ENCODE measurements around the gene ENOX2. TPM values are rescaled to one million over a fixed set of nuclear protein-coding genes. Genes with fewer than 3 reads are reported as not detected.
A peak's percentile ranks its signal among the peaks of the same experiment; 100 is the strongest.

The ENOX2 gene
- total RNA-seq, 1 experiment from 2014 or later: 14.5 TPM

DNA sequence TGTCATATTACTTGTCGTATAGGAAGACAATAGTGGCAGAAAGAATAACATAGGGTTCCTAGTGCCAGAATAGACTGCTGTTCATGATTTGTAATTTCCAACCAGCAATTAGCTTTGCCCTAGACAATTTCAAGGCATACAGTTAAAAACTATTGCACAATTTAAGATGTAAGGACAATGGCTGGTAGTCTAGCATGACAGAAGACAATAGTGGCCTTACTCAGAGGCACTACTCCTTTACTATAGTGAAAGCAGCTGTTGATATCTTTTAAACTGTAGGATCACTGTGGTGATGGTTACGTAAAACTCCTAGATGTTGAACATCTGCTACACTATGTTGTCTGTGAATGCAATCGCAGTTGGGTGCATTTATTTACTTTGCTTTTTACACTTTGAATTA lies 266.7 kb downstream of the ENOX2 start:
- DNase-seq (ENCODE audit: low read depth): no peak

DNA sequence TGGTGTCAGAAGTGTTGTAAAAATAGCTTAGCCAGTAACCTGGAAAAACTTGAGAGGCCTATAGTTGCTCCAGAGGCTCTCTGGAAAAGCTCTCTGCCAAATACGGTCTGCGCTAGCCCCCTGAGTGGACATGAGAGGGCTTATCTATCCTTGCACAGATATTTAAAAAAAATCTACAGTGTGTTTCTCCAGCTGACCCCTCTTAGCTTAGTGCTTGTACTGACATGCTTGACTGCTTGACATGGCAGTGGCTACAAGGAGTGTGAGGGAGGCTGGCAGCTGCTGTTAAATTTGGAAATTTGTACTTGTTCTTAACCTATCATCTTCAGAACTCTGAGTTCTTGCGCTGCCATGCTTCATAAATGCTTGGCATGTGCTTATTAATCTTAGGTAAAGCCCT lies 272.0 kb downstream of the ENOX2 start:
- no peak for DNase-seq (ENCODE audit: low read depth)

DNA sequence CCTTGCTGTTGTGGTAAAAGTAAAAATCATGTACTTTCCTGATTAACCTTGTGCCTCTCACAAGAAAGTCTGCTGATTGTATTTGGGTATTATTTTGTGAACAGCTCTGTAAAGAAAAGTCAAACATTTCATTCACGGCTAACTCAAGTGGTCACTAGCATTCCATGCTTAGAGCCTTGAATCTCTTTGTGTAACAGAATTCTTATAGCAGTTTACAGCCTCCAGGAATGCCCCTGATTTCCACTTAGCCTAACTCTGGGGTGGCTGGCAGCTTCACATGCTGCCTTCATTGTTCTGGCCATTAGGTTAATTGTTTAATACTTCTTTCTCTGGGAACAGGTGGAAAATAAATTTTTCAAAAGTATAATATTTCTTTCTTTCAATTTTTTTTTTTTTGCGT lies 274.5 kb downstream of the ENOX2 start:
- DNase-seq (ENCODE audit: low read depth): no peak

DNA sequence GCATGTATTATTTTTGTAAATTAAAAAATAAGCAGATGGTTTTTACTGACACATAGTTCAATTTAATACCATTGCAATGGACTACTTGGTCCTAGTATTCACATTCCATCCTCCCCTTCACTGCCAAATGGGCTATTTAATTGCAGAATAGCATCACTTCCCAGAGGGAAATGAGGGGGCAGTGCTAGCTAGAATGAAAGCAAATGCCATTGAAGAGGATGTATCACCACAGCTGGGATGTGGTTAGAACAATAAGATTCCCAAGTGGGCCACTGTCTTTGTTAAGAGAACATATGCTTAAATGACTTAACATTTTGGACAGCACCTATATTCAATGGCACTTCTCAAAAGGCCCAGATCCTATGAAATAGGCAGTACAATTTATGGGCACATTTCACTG lies 276.5 kb downstream of the ENOX2 start:
- DNase-seq (ENCODE audit: low read depth): peak; percentile 83

DNA sequence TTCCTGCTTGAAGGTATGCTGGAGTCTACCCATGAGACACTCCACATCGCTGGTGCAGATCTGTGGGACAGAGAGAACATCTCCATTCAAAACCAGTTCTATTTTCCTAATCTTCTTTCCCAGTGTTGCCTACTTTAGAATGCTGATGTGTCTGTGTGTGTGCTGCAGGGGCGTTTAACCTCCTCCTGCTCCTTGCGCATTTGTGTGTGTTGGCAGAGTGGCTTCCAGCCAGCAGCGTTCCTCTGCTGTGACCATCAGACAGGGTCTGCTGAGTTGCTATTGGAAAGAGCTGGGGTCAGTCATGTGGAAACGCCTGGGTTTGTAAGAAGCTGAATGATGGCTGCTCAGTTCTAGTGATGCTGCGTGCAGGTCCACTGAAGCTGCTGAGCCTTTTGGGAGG lies 277.6 kb downstream of the ENOX2 start:
- no peak for DNase-seq (ENCODE audit: low read depth)

DNA sequence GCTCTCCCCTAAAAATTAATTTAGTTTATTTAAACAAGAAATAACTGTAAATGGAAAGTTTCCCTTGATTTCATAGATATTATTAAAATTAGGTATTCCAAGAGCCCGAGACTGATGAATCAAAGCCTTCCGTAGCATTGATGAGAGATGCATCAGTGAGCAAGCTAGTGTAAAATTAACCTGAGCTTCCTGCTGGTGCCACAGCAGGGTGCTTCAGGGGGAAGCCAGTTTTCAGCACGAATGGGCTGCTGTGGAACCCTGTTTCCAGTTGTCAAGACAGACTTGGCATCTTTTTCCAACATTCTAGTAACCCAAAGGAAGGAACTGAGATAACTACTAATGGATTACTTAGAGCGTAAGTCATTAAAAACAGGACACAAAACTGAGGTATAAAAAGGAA lies 279.5 kb downstream of the ENOX2 start:
- no peak for DNase-seq (ENCODE audit: low read depth)

DNA sequence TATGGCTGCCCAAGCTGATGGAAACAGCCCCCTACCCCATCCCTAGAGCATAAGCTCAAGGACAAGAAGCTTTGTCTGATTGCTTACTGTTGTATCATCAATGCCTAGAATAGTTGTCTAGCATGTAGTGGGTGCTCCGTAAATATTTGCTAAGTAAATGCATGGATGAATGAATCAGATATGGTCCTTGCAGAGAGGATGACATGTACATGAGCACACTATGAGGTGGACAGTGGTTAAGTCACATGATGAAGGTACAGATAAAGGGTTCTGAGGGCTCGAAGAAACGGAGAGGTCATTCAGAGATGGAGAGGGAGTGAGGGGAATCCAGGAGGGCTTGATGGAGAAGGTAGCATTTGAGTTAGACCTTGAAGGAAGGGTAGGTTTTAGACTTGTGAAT lies 287.1 kb downstream of the ENOX2 start:
- no peak for DNase-seq (ENCODE audit: low read depth)

DNA sequence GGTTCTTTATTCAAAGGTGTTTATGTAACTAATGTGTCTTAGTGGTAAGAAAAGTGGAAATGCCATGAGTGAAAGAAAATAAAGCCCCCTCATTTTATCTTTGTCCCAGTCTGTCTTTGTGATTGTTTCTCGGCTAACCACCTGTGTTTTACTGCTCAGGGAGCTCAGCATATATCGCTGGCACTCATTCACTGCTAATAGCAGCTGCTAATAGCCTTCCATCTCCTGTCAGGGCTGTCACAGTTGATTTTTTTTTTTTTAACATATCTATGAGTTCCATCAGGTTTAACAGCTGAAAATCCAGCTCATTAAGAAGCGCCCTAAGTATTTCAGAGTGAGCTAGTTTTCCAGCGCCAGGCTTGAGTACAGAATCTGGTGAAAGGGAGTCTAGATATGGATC lies 295.6 kb downstream of the ENOX2 start:
- no peak for DNase-seq (ENCODE audit: low read depth)

DNA sequence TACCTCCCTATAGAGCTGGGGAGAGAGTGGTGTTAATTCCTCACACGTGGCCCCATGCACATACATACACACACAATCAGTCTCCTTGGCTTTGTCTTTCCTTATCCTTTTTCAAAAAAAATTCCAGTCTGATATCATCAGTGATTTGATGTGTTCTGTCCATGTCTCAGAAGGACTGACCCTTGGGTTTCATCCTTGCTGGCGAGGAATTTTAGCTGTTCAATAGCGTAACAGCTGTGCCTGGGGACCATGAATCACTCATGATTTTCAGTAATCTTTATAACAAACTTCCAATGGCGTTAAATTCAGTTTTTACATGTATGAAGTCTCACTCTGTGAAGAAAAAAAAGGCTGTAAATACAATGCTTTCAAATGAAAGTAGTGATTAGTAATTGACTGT lies 296.6 kb downstream of the ENOX2 start:
- peak; percentile 8 for DNase-seq (ENCODE audit: low read depth)

DNA sequence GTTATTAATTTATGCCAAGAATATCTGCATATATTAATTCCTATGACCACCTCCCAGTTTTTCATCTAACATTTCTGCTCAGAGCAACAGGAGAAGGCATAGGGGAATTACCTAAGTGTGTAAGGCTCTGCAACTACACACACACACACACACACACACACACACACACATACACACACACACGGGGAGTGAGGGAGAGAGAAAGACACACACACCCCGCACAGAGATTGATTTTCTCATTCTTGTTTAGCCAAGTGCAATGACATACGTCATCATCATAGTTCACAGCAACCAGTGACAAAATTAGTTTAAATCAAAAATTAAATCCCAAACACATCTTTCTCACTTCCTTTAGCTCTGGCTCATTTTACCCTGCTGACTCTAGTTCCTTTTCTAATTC lies 298.1 kb downstream of the ENOX2 start:
- no peak for DNase-seq (ENCODE audit: low read depth)

DNA sequence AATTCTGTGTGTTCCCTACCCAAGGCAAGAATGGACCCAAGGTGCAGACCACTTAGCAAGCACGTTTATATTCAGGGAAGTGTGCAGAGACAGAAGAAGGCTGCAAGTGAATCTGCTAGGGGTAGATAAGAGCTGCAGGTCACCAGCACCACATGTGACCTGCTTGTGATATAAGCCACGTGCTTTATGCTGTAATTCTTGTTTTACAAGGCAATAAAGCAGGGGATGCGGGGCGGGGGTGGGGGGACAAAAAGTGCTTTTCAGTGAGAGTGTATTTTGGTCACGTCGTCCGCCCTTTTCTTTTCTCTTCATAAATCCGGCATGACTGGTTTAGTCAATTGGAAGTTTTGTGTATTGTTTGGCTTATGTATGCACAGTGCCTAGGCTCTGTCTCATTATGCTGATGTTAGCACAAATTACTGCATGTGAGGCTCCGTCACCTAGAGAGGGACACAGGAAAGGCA lies 308.5 kb downstream of the ENOX2 start:
- no peak for DNase-seq (ENCODE audit: low read depth)

DNA sequence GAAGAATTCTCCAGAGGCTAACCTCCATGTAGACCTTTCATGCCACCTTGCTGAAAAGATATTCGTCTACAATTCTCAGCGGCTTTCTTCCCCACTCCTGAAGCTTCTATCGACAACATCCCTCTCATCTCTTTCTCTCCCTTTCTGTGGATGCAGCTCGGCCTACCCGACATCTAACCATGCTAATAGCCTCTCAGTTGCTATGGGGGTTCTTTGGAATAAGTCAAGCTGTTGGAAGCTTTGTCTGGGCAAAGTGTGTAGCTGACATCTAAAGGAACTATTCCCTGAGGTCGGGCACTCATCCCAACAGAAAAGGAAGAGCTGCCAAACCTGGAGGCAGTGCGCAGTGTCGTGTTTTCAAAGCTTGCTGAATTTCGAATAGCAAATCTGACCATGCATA lies 309.1 kb downstream of the ENOX2 start:
- DNase-seq (ENCODE audit: low read depth): no peak

DNA sequence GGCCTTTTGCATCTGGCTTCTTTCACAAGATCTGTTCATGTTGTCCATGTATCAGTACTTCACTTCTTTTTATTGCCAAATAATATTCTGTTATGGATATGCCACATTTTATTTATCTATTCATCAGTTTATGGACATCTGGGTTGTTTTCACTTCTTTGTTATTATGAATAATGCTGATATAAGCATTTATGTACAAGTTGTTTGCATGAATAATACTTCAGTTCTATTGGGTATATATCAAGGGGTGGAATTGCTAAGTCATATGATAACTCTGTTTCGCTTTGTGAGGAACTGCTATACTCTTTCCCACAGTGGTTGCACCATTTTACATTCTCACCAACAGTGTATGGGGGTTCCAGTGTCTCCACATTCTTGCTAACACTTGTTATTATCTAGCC lies 310.8 kb downstream of the ENOX2 start:
- DNase-seq (ENCODE audit: low read depth): no peak

DNA sequence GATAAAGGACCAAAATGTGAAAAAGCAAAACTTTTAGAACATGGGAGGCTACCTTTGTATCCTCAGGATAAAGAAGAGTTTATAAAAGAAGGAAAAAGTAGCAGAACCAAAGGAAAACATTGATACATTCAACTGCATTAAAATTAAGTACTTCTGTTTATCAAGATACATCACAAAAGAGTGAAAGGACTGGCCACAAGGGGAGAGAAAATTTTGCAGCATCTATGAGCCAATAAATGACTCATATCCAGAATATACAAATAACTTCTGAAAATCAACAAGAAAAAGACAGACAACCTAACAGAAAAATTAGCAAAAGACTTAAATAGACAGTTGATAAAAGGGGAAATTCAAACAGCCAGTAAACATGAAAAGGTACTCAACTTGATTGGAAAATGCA lies 324.1 kb downstream of the ENOX2 start:
- no peak for DNase-seq (ENCODE audit: low read depth)

DNA sequence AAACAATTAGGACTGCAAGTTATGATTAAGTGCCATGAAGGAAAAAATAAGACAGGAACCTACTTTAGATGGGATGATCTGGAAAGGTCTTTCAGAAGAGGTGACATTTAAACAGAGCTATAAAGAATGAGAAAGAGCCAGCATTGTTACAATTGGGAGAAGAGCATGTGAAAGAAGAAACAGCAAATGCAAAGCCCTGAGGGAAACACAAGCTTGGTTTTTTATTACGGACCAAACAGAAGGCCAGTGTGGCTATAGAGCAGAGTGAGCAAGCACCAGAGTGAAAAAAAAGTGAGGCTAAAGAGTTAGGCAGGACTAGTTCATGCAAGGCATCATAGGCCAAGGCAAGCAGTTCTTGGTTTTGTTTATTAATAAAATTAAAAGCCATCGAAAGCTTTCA lies 325.6 kb downstream of the ENOX2 start:
- DNase-seq (ENCODE audit: low read depth): no peak

DNA sequence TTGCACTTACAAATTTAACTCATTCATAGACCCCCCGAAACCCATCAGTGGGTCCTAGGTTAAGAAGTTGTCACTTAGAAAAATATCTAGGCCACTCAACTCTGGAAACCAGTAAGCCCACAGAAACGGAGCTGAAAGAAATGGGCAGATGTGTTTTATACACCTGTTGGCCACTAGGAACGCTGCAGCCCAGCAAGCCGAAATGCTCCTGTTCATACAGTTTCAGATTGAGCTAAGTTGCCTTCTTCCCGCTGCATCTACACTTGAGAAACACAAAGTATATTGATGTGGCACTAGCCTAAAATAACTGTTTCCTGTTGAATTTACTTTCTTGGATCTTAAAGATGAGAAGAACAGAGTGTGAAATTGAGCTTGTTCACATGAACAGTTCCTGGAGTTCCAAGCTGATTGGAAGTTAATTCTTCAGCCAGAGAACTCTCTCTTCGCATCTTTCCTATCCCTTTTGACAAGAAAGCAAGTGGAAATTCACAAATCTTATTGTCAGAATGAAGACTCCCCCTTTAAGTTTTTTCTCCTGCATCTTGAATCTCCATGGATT lies 327.1 kb downstream of the ENOX2 start:
- peak; percentile 26 for DNase-seq (ENCODE audit: low read depth)

Other genes starting within 250 kb of the ENOX2 start
- gene ARHGAP36, start 155.1 kb upstream of the ENOX2 start, total RNA-seq (2014; rRNA removed): not detected in 2 replicates

All from LHCN-M2 (cell line).